ENCODE measurements around the gene CELF5. TPM values are rescaled to one million over a fixed set of nuclear protein-coding genes. Genes with fewer than 3 reads are reported as not detected.

CELF5 gene
- total and polyA plus RNA-seq, 2 experiments from 2014 or later: 5.6 to 10.6 TPM

- TF ChIP-seq ZNF462 (CRISPR knock-in tag; IDR thresholded peaks at IDR 0.05): no peak
- TF ChIP-seq NANOG (IDR thresholded peaks at IDR 0.05; ENCODE audit: borderline replicate concordance): no peak
- no peak for TF ChIP-seq POLR2AphosphoS5 (IDR thresholded peaks at IDR 0.05; ENCODE audit: low read depth)
- TF ChIP-seq JUNB (IDR thresholded peaks at IDR 0.05; ENCODE audit: unreplicated experiment): no peak
- TF ChIP-seq ZNF331 (CRISPR knock-in tag; IDR thresholded peaks at IDR 0.05; ENCODE audit: low read depth): no peak
- no peak for TF ChIP-seq ZNF114 (CRISPR knock-in tag; IDR thresholded peaks at IDR 0.05)
- TF ChIP-seq EZH2phosphoT487 (IDR thresholded peaks at IDR 0.05; ENCODE audit: unreplicated experiment): no peak
Observed at GRCh38 chr19:3270902-3271301, 46.4 kb downstream of the CELF5 start (continued).

- Histone ChIP-seq H3K4me2 (no peak overlapping the region), H3K4me3 (no peak overlapping the region), H3K79me2 (replicated peaks; ENCODE audit: insufficient read depth) (no peaks in the 10 kb centered on the region), H3K27ac (ENCODE audit: low read depth) (no peak overlapping the region), H2AFZ (no peak overlapping the region), H3K36me3 (ENCODE audit: insufficient read depth) (no peaks in the 10 kb centered on the region), H3K27me3 (ENCODE audit: insufficient read depth) (peaks cover 13% of the 10 kb centered on the region), H3K9me2 (ENCODE audit: insufficient read depth) (no peaks in the 10 kb centered on the region), H4K20me1 (replicated peaks; ENCODE audit: insufficient read depth) (peaks cover 4% of the 10 kb centered on the region; the same call in 1 of the 2 replicates), H3F3A (replicated peaks; ENCODE audit: low read depth) (0 out of 2 replicates have a peak, but pooled peaks cover 5% of the 10 kb centered on the region), H3K4me1 (ENCODE audit: insufficient read depth) (peaks cover 17% of the 10 kb centered on the region)
- DNase-seq (ENCODE audit: low spot score) (no peak), ATAC-seq (no peak)
- Mint-ChIP-seq H3K27me3 (ENCODE audit: insufficient read depth, low read depth, poor library complexity) (peaks cover 11% of the 10 kb centered on the region), H3K27ac (no peak overlapping the region), H3K4me1 (peaks cover 12% of the 10 kb centered on the region), H3K36me3 (ENCODE audit: low read depth) (peaks cover 6% of the 10 kb centered on the region; the same call in 2 of the 3 replicates), H3K4me3 (no peak overlapping the region), H3K9me3 (peaks cover 18% of the 10 kb centered on the region; the same call in 2 of the 3 replicates)
- no peak for TF ChIP-seq NANOG (IDR thresholded peaks at IDR 0.05; ENCODE audit: borderline replicate concordance)
- no peak for TF ChIP-seq POLR2AphosphoS5 (IDR thresholded peaks at IDR 0.05; ENCODE audit: low read depth)
- TF ChIP-seq CREB1 (CRISPR knock-in tag; IDR thresholded peaks at IDR 0.05; ENCODE audit: low read depth): no peak
- no peak for TF ChIP-seq STAT1 (IDR thresholded peaks at IDR 0.05; ENCODE audit: unreplicated experiment)
- TF ChIP-seq ZNF114 (CRISPR knock-in tag; IDR thresholded peaks at IDR 0.05): no peak
- TF ChIP-seq ZNF331 (CRISPR knock-in tag; IDR thresholded peaks at IDR 0.05; ENCODE audit: low read depth): no peak
- TF ChIP-seq EZH2 (IDR thresholded peaks at IDR 0.05; ENCODE audit: low read depth, unreplicated experiment): no peak
- no peak for TF ChIP-seq REST (IDR thresholded peaks at IDR 0.05; ENCODE audit: unreplicated experiment)
- TF ChIP-seq CTCF (conservative IDR thresholded peaks at IDR 0.05; ENCODE audit: low read depth in 2 of 2): no peak
Observed at GRCh38 chr19:3272401-3272931, 48.0 kb downstream of the CELF5 start.

Data from GM23338 (cell line).